GM21717 (cell line): Measurements from ENCODE around the gene APOD.

Experiments used
- ATAC-seq: cut with Tn5 transposase; IDR thresholded peaks from one replicate; pipeline ENCODE4 v1.9.1; 2021; ENCODE audit warnings: mild to moderate bottlenecking, moderate library complexity; ENCODE audit not compliant: unreplicated experiment

Gene APOD

DNA sequence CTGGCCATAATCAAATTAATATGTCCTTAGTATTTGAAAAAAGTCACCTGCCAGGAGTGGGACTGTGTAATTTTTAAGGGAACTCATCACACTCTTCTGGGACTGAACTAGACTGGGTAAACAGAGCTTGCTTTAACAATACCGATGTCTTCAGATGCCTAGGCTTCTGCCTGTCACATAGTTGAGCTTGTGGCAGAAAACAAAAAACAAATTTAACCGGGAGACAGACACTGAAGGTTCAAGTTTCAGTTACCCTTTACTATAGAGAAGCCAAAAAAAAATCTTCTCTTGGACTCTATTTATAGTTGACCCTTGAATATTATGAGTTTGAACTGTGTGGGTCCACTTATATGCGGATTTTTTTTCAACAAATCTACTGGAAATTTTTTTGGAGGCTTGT is 51.4 kb downstream of the APOD start:
- no peak for ATAC-seq

DNA sequence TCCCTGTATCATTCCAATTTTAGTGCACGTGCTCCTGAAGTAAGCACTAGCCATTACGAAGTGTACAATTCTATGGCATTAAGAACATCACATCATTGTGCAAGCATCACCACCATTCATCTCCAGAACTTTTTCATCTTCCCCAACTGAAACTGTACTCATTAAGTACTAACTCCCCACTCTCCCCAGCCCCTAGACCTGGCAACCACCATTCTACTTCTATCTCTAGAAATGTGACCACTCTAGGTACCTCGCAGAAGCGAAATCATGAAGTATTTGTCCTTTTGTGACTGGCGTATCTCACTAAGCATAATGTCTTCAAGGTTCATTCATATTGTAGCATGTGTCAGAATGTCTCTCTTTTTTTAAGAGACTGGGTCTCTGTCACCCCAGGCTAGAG is 52.1 kb downstream of the APOD start:
- no peak for ATAC-seq

DNA sequence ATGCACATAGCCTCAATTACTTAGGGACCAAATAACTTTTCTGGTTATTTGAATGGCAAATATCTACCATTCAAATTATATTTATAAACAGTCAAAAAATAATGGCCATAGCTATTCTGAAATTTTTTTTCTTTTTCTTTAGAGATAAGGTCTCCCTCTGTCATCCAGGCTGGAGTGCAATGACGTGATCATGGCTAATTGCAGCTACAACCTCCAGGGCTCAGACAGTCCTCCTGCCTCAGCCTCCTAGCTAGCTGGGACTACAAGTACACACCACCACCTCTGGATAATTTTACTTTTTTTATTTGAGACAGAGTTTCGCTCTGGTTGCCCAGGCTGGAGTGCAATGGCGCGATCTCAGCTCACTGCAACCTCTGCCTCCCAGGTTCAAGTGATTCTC is 57.2 kb downstream of the APOD start:
- no peak for ATAC-seq

DNA sequence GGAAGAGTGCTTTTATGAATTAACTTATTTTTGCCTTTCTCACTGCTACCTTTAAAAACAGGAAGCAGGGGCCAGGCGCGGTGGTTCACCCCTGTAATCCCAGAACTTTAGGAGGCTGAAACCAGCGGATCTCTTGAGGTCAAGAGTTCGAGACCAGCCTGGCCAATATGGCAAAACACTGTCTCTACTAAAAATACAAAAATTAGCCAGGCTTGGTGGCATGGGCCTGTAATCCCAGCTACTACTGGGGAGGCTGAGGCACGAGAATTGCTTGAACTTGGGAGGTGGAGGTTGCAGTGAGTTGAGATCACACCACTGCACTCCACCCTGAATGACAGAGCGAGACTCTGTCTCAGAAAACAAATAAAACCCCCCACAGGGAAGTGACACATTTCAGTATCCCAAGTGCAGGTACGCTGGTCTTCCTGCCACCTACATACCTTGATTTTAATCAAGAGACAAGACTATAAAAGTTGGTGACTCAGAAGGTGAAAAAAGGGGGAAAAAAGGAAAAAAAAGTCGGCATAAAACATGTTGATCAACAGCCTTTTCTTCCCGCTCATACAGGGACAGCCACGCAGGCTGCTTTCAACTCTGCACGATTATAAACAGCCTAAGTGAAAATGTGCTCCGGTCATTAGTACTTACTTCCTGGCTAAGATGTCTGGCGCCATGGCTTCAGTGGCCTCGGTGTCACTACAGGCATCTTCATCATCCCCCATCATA is 59.4 kb downstream of the APOD start:
- no peak for ATAC-seq

DNA sequence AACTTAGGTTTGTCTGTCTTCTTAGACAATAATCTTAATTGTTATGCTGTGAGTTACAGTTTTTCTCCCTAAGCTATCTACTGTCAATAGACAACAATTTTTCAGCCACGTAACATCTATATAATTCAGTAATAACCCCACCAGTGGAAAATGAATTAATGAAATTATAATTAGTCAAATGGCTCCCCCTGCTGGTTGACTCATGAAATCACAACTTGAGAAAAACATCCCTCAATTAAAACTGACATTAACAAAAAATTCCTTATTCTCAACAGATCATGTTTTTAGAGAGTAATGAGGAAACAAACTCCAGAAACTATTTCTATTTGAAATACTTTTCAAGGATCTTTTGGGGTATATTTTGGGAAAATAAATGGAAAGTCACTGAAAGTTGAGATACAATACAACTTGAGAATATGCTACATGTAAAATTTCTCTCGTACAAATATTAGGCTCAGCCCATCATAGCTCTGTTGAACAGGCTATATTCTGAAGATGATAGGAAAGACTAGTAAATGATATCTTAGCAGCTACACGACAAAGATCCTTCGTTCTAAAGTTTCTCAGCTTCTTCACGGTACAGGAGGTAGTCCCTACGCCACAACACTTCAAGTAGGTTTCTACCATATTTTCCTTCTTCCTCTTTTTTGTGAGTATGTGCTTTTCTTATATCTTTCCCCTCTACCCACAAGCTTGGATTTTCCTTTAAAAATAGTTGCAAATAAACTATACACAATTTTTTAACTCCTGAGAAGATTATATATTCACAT is 61.3 kb downstream of the APOD start:
- no peak for ATAC-seq
